Liver (tissue), 3 donors: ENCODE data around the gene LPCAT1.

Source experiments
- FOXA1 ChIP-seq: IDR thresholded peaks from 2 replicates; pipeline ENCODE4 v1.6.1; 2016; ENCODE audit warnings: antibody characterized with exemption
- GABPA ChIP-seq, 2 donors: IDR thresholded peaks in 1 of 2; conservative IDR thresholded peaks in 1 of 2; 2 replicates each; pipeline ENCODE4 v1.6.1; 2016; ENCODE audit warnings: antibody characterized with exemption in 2 of 2, mild to moderate bottlenecking in 1 of 2, moderate library complexity in 1 of 2
- JUND ChIP-seq, 2 donors: IDR thresholded peaks; 2 replicates each; pipeline ENCODE4 v1.6.1; 2016; ENCODE audit warnings: antibody characterized with exemption in 2 of 2
- NR2F2 ChIP-seq: IDR thresholded peaks from 2 replicates; pipeline ENCODE4 v1.6.1; 2016; ENCODE audit warnings: antibody characterized with exemption
- RXRA ChIP-seq, 2 donors: IDR thresholded peaks; 2 replicates each; pipeline ENCODE4 v1.6.1; 2017 to 2018; ENCODE audit warnings: antibody characterized with exemption in 2 of 2, mild to moderate bottlenecking in 1 of 2
- SP1 ChIP-seq: IDR thresholded peaks from 2 replicates; pipeline ENCODE4 v1.6.1; 2018; ENCODE audit warnings: antibody characterized with exemption, mild to moderate bottlenecking
- TAF1 ChIP-seq: conservative IDR thresholded peaks from 2 replicates; pipeline ENCODE4 v1.6.1; 2016; ENCODE audit warnings: antibody characterized with exemption, mild to moderate bottlenecking
- YY1 ChIP-seq: IDR thresholded peaks from 2 replicates; pipeline ENCODE4 v1.6.1; 2016; ENCODE audit warnings: antibody characterized with exemption, mild to moderate bottlenecking
- TF ChIP-seq, protein P1 (sequence below): fragments of 150-350 bp; IDR thresholded peaks from 2 replicates; pipeline ENCODE4 v1.5.1; 2017; ENCODE audit warnings: improper control_type of control experiment, low read depth, low read length; ENCODE audit not compliant: missing input control
- TF ChIP-seq, protein P2 (sequence below): IDR thresholded peaks from 2 replicates; pipeline ENCODE4 v1.6.1; 2016; ENCODE audit warnings: antibody characterized with exemption
- TF ChIP-seq, protein P3 (sequence below): IDR thresholded peaks from 2 replicates; pipeline ENCODE4 v1.6.1; 2016; ENCODE audit warnings: antibody characterized with exemption
- TF ChIP-seq, protein P4 (sequence below): IDR thresholded peaks from 2 replicates; pipeline ENCODE4 v1.6.1; 2016; ENCODE audit warnings: antibody characterized with exemption, mild to moderate bottlenecking
- TF ChIP-seq, protein P5 (sequence below): IDR thresholded peaks from 2 replicates; pipeline ENCODE4 v1.6.1; 2016; ENCODE audit warnings: antibody characterized with exemption
- donor health status: healthy.
- donor health status: healthy.

DNA sequence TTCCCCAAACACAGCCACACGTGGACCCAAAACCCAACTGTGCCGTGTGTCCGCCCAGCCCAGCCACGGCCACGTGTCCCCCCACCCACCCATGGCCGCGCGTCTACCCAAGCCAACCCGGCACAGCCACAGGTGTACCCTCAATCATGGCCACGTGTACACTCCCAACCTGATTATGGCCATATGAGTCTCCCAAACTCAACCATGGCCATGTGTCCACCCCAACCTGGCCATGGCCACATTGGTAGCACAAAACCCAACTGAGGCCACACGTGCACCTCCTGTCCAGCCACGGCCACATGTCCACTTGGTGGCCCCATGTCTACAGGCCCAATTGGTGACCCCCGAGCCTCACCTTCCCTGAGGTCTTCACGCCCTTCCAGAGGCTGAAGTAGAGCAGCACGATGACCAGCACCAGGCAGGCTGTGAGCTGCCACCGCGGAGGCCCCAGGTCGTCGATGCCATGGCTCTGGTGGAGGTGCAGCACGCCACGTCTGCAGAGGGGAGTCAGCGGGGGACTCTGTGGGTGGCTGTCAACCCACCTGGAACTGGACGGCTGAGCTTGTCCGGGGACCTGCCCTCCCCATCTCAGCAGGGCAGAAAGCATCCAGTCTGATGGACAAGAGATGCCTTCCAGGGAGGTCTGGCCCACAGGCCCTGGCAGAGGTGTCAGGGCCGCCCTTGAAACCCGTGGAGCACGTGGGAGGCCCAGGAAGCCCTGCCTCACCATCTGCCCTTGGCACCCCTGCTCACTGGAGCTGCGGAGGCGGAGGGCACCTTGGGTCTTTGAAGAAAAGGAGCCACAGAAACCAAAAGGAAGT lies 102.0 kb downstream of the LPCAT1 start:
- TF ChIP-seq RXRA (IDR thresholded peaks at IDR 0.05) = no peak
- TF ChIP-seq, protein P1, sequence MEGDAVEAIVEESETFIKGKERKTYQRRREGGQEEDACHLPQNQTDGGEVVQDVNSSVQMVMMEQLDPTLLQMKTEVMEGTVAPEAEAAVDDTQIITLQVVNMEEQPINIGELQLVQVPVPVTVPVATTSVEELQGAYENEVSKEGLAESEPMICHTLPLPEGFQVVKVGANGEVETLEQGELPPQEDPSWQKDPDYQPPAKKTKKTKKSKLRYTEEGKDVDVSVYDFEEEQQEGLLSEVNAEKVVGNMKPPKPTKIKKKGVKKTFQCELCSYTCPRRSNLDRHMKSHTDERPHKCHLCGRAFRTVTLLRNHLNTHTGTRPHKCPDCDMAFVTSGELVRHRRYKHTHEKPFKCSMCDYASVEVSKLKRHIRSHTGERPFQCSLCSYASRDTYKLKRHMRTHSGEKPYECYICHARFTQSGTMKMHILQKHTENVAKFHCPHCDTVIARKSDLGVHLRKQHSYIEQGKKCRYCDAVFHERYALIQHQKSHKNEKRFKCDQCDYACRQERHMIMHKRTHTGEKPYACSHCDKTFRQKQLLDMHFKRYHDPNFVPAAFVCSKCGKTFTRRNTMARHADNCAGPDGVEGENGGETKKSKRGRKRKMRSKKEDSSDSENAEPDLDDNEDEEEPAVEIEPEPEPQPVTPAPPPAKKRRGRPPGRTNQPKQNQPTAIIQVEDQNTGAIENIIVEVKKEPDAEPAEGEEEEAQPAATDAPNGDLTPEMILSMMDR = no peak
- TF ChIP-seq, protein P2, sequence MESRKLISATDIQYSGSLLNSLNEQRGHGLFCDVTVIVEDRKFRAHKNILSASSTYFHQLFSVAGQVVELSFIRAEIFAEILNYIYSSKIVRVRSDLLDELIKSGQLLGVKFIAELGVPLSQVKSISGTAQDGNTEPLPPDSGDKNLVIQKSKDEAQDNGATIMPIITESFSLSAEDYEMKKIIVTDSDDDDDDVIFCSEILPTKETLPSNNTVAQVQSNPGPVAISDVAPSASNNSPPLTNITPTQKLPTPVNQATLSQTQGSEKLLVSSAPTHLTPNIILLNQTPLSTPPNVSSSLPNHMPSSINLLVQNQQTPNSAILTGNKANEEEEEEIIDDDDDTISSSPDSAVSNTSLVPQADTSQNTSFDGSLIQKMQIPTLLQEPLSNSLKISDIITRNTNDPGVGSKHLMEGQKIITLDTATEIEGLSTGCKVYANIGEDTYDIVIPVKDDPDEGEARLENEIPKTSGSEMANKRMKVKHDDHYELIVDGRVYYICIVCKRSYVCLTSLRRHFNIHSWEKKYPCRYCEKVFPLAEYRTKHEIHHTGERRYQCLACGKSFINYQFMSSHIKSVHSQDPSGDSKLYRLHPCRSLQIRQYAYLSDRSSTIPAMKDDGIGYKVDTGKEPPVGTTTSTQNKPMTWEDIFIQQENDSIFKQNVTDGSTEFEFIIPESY = no peak
- no peak for TF ChIP-seq TAF1
- no peak for TF ChIP-seq GABPA (IDR thresholded peaks at IDR 0.05 in 1 of 2, conservative IDR thresholded peaks at IDR 0.05 in 1 of 2)
- no peak for TF ChIP-seq YY1
- TF ChIP-seq, protein P3, sequence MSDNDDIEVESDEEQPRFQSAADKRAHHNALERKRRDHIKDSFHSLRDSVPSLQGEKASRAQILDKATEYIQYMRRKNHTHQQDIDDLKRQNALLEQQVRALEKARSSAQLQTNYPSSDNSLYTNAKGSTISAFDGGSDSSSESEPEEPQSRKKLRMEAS = no peak
- TF ChIP-seq, protein P4, sequence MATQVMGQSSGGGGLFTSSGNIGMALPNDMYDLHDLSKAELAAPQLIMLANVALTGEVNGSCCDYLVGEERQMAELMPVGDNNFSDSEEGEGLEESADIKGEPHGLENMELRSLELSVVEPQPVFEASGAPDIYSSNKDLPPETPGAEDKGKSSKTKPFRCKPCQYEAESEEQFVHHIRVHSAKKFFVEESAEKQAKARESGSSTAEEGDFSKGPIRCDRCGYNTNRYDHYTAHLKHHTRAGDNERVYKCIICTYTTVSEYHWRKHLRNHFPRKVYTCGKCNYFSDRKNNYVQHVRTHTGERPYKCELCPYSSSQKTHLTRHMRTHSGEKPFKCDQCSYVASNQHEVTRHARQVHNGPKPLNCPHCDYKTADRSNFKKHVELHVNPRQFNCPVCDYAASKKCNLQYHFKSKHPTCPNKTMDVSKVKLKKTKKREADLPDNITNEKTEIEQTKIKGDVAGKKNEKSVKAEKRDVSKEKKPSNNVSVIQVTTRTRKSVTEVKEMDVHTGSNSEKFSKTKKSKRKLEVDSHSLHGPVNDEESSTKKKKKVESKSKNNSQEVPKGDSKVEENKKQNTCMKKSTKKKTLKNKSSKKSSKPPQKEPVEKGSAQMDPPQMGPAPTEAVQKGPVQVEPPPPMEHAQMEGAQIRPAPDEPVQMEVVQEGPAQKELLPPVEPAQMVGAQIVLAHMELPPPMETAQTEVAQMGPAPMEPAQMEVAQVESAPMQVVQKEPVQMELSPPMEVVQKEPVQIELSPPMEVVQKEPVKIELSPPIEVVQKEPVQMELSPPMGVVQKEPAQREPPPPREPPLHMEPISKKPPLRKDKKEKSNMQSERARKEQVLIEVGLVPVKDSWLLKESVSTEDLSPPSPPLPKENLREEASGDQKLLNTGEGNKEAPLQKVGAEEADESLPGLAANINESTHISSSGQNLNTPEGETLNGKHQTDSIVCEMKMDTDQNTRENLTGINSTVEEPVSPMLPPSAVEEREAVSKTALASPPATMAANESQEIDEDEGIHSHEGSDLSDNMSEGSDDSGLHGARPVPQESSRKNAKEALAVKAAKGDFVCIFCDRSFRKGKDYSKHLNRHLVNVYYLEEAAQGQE = no peak
- TF ChIP-seq, protein P5, sequence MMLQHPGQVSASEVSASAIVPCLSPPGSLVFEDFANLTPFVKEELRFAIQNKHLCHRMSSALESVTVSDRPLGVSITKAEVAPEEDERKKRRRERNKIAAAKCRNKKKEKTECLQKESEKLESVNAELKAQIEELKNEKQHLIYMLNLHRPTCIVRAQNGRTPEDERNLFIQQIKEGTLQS = no peak
- TF ChIP-seq JUND (IDR thresholded peaks at IDR 0.05) = no peak
- TF ChIP-seq FOXA1 = no peak
- no peak for TF ChIP-seq NR2F2
- no peak for TF ChIP-seq SP1
